H9 (cell line): Measurements from ENCODE around the gene LY6G5C. TPM values are rescaled to one million over a fixed set of nuclear protein-coding genes. Genes with fewer than 3 reads are reported as not detected.
A peak's percentile ranks its signal among the peaks of the same experiment; 100 is the strongest.

Experiments used
- DNase-seq: peaks from one replicate; pipeline ENCODE4 v3.0.0-alpha.2; 2017
- H2AFZ ChIP-seq: one replicate; pipeline ENCODE4 v1.6.1; 2013; ENCODE audit warnings: mild to moderate bottlenecking, low read length, control low read depth, moderate library complexity
- H2AK5ac ChIP-seq: 2 replicates; pipeline ENCODE4 v1.6.1; 2013; ENCODE audit warnings: low read length, control low read depth, mixed read lengths; ENCODE audit not compliant: insufficient read length
- H2BK120ac ChIP-seq: one replicate; pipeline ENCODE4 v1.6.1; 2013; ENCODE audit warnings: low read depth, mild to moderate bottlenecking, low read length, control low read depth, inconsistent platforms; ENCODE audit not compliant: poor library complexity, severe bottlenecking
- H2BK12ac ChIP-seq: 2 replicates; pipeline ENCODE4 v1.6.1; 2013; ENCODE audit warnings: low read length, control low read depth, mixed read lengths, low read depth; ENCODE audit not compliant: insufficient read length
- H2BK15ac ChIP-seq: 2 replicates; pipeline ENCODE4 v1.6.1; 2013; ENCODE audit warnings: low read depth, low read length, control low read depth
- H2BK20ac ChIP-seq: one replicate; pipeline ENCODE4 v1.6.1; 2013; ENCODE audit warnings: low read depth, mild to moderate bottlenecking, low read length, control low read depth, inconsistent platforms; ENCODE audit not compliant: poor library complexity, severe bottlenecking
- H2BK5ac ChIP-seq: 2 replicates; pipeline ENCODE4 v1.6.1; 2013; ENCODE audit warnings: low read length, control low read depth, mixed read lengths; ENCODE audit not compliant: insufficient read length
- H3K14ac ChIP-seq: 2 replicates; pipeline ENCODE4 v1.6.1; 2013; ENCODE audit warnings: low read length, control low read depth; ENCODE audit not compliant: insufficient read depth
- H3K18ac ChIP-seq: 2 replicates; pipeline ENCODE4 v1.6.1; 2013; ENCODE audit warnings: low read depth, mild to moderate bottlenecking, mixed read lengths, low read length, control low read depth; ENCODE audit not compliant: insufficient read length
- H3K23ac ChIP-seq: 2 replicates; pipeline ENCODE4 v1.6.1; 2013; ENCODE audit warnings: low read length, control low read depth, mixed read lengths, low read depth; ENCODE audit not compliant: insufficient read length
- H3K23me2 ChIP-seq: 2 replicates; pipeline ENCODE4 v1.6.1; 2013; ENCODE audit warnings: low read depth, mild to moderate bottlenecking, mixed read lengths, low read length, control low read depth; ENCODE audit not compliant: insufficient read length, poor library complexity, severe bottlenecking
- H3K27ac ChIP-seq: 2 replicates; pipeline ENCODE4 v1.5.1; 2013; ENCODE audit warnings: low read length, control low read depth, mixed read lengths, low read depth; ENCODE audit not compliant: insufficient read length
- H3K27me3 ChIP-seq: 2 replicates; pipeline ENCODE4 v1.6.1; 2013; ENCODE audit warnings: low read length, control low read depth, inconsistent platforms; ENCODE audit not compliant: insufficient read depth
- H3K4ac ChIP-seq: 2 replicates; pipeline ENCODE4 v1.6.1; 2013; ENCODE audit warnings: low read depth, mild to moderate bottlenecking, control low read depth, inconsistent platforms, low read length, moderate library complexity
- H3K4me1 ChIP-seq: 2 replicates; pipeline ENCODE4 v1.6.1; 2013; ENCODE audit warnings: low read length, control low read depth, inconsistent platforms; ENCODE audit not compliant: insufficient read depth
- H3K4me2 ChIP-seq: 2 replicates; pipeline ENCODE4 v1.6.1; 2013; ENCODE audit warnings: low read length, control low read depth, mixed read lengths; ENCODE audit not compliant: insufficient read length, insufficient read depth
- H3K56ac ChIP-seq: 2 replicates; pipeline ENCODE4 v1.6.1; 2013; ENCODE audit warnings: low read depth, mild to moderate bottlenecking, mixed read lengths, low read length, control low read depth; ENCODE audit not compliant: insufficient read length
- H3K79me1 ChIP-seq: 2 replicates; pipeline ENCODE4 v1.6.1; 2013; ENCODE audit warnings: low read depth, mild to moderate bottlenecking, moderate library complexity, low read length, control low read depth, inconsistent platforms; ENCODE audit not compliant: insufficient read depth, poor library complexity, severe bottlenecking
- H3K79me2 ChIP-seq: 2 replicates; pipeline ENCODE4 v1.6.1; 2013; ENCODE audit warnings: low read length, control low read depth, inconsistent platforms; ENCODE audit not compliant: insufficient read depth
- H3K9ac ChIP-seq: 2 replicates; pipeline ENCODE4 v1.6.1; 2013; ENCODE audit warnings: low read length, control low read depth, mixed read lengths; ENCODE audit not compliant: insufficient read length; ENCODE audit errors: extremely low read depth
- H3K9me3 ChIP-seq: one replicate; pipeline ENCODE4 v1.6.1; 2013; ENCODE audit warnings: low read depth, low read length, inconsistent platforms; ENCODE audit not compliant: control insufficient read depth
- H3T11ph ChIP-seq: one replicate; pipeline ENCODE4 v1.6.1; 2013; ENCODE audit warnings: mild to moderate bottlenecking, low read length, control low read depth, inconsistent platforms
- H4K20me1 ChIP-seq: one replicate; pipeline ENCODE4 v1.6.1; 2013; ENCODE audit not compliant: control insufficient read depth, insufficient read length, insufficient read depth
- H4K5ac ChIP-seq: 2 replicates; pipeline ENCODE4 v1.6.1; 2013; ENCODE audit warnings: low read depth, mild to moderate bottlenecking, mixed read lengths, low read length, control low read depth; ENCODE audit not compliant: insufficient read length
- H4K8ac ChIP-seq: replicated peaks from 2 replicates; pipeline ENCODE4 v1.6.1; 2013; ENCODE audit warnings: low read length, control low read depth, mixed read lengths, low read depth; ENCODE audit not compliant: insufficient read length
- H4K91ac ChIP-seq: 2 replicates; pipeline ENCODE4 v1.6.1; 2013; ENCODE audit warnings: low read depth, mild to moderate bottlenecking, moderate library complexity, mixed read lengths, low read length, control low read depth; ENCODE audit not compliant: insufficient read length
- H3K27ac Mint-ChIP-seq, 3 experiments: 2 replicates in 2 of 3; 3 replicates in 1 of 3; pipeline ENCODE4 v1.8.0; 2020 to 2021; ENCODE audit warnings: mixed read lengths in 3 of 3, mild to moderate bottlenecking in 1 of 3, moderate library complexity in 1 of 3
- H3K27me3 Mint-ChIP-seq: 2 replicates; pipeline ENCODE4 v1.8.0; 2021; ENCODE audit warnings: low read depth, mild to moderate bottlenecking, moderate library complexity, mixed read lengths
- H3K36me3 Mint-ChIP-seq, 3 experiments: 2 replicates in 2 of 3; 3 replicates in 1 of 3; pipeline ENCODE4 v1.8.0; 2020 to 2021; ENCODE audit warnings: low read depth in 3 of 3, mixed read lengths in 3 of 3; ENCODE audit not compliant: insufficient read depth in 1 of 3
- H3K4me1 Mint-ChIP-seq, 2 experiments: 2 replicates each; pipeline ENCODE4 v1.8.0; 2020; ENCODE audit warnings: mixed read lengths in 2 of 2
- H3K4me3 Mint-ChIP-seq, 2 experiments: 2 replicates in 1 of 2; 3 replicates in 1 of 2; pipeline ENCODE4 v1.8.0; 2020 to 2021; ENCODE audit warnings: mild to moderate bottlenecking in 2 of 2, mixed read lengths in 2 of 2, moderate library complexity in 1 of 2
- H3K9me3 Mint-ChIP-seq, 2 experiments: 2 replicates in 1 of 2; 3 replicates in 1 of 2; pipeline ENCODE4 v1.8.0; 2020; ENCODE audit warnings: mild to moderate bottlenecking in 2 of 2, mixed read lengths in 2 of 2, moderate library complexity in 1 of 2
- WGBS: extraction: QIAGEN DNeasy Blood & Tissue Kit; methylation state at CpG from one replicate; pipeline ENCODE4 v1.1.7; 2013; ENCODE audit warnings: missing lambda C conversion rate, low lambda C conversion rate, mixed read lengths; ENCODE audit not compliant: insufficient read length; ENCODE audit errors: extremely low coverage; 5-methylcytosine and 5-hydroxymethylcytosine counted together
- total RNA-seq: library from RNA; stranded (reverse); gene quantifications from 2 replicates; pipeline ENCODE4 v1.2.1, GENCODE V29; 2021
- TF ChIP-seq, protein P1 (sequence below): fragments of 200-600 bp; sonication (generic); conservative IDR thresholded peaks from 3 replicates; pipeline ENCODE4 v1.8.0; 2021; ENCODE audit warnings: antibody characterized with exemption, mild to moderate bottlenecking

Gene LY6G5C
- total RNA-seq, 1 experiment from 2014 or later = 2.2 TPM

DNA sequence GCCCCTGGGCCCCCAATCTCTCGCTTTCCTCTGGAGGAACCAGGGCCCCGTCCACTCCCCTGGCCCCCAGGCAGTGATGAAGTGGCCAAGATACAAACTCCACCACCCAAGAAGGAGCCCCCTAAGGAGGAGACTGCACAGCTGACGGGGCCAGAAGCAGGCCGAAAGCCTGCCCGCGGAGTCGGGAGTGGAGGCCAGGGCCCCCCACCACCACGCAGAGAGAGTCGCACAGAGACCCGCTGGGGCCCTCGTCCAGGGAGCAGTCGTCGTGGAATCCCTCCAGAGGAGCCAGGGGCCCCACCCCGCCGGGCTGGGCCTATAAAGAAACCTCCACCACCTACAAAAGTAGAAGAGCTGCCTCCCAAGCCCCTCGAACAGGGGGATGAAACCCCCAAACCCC, 49.7 kb downstream of the LY6G5C start:
- Histone ChIP-seq H4K91ac (no peak overlapping the region), H4K5ac (no peak overlapping the region), H3K23ac (no peak overlapping the region), H3K4me2 (no peak overlapping the region), H2BK5ac (no peak overlapping the region), H3K4ac (no peak overlapping the region), H3K9ac (no peak overlapping the region), H2BK15ac (no peak overlapping the region), H4K20me1 (no peaks in the 10 kb centered on the region), H3K14ac (no peak overlapping the region), H2BK12ac (no peak overlapping the region), H2BK20ac (no peak overlapping the region), H2BK120ac (no peak overlapping the region), H2AFZ (no peak overlapping the region), H3K56ac (no peak overlapping the region), H2AK5ac (no peak overlapping the region), H3K27ac (no peak overlapping the region), H3T11ph (no peak overlapping the region), H3K27me3 (no peaks in the 10 kb centered on the region), H3K4me1 (no peaks in the 10 kb centered on the region), H3K9me3 (no peaks in the 10 kb centered on the region), H3K18ac (no peak overlapping the region), H4K8ac (no peak overlapping the region), H3K23me2 (no peaks in the 10 kb centered on the region), H3K79me1 (peaks cover 3% of the 10 kb centered on the region), H3K79me2 (no peaks in the 10 kb centered on the region)
- no CpG with 5 or more reads among the region's 16 CpGs for WGBS
- Mint-ChIP-seq H3K9me3 (no peaks in the 10 kb centered on the region), H3K27me3 (no peaks in the 10 kb centered on the region; the same call in 1 of the 2 replicates), H3K4me3 (no peak overlapping the region), H3K36me3 (peaks cover 82 to 100% (median 100%) of the 10 kb centered on the region in 3 experiments), H3K4me1 (peaks cover 0 to 3% of the 10 kb centered on the region in 2 experiments; a peak in 1 of 4 replicates), H3K27ac (peak overlapping the region in 1 of 3 experiments; percentile 56; a peak in 2 of 7 replicates)
- DNase-seq = no peak
- TF ChIP-seq, protein P1, sequence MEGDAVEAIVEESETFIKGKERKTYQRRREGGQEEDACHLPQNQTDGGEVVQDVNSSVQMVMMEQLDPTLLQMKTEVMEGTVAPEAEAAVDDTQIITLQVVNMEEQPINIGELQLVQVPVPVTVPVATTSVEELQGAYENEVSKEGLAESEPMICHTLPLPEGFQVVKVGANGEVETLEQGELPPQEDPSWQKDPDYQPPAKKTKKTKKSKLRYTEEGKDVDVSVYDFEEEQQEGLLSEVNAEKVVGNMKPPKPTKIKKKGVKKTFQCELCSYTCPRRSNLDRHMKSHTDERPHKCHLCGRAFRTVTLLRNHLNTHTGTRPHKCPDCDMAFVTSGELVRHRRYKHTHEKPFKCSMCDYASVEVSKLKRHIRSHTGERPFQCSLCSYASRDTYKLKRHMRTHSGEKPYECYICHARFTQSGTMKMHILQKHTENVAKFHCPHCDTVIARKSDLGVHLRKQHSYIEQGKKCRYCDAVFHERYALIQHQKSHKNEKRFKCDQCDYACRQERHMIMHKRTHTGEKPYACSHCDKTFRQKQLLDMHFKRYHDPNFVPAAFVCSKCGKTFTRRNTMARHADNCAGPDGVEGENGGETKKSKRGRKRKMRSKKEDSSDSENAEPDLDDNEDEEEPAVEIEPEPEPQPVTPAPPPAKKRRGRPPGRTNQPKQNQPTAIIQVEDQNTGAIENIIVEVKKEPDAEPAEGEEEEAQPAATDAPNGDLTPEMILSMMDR = no peak
